HG03095 (cell line): ENCODE results near the gene FAP.

Source experiments
- ATAC-seq: cut with Tn5 transposase; IDR thresholded peaks from one replicate; pipeline ENCODE4 v1.9.1; 2021; ENCODE audit warnings: moderate library complexity; ENCODE audit not compliant: unreplicated experiment

The FAP gene

DNA sequence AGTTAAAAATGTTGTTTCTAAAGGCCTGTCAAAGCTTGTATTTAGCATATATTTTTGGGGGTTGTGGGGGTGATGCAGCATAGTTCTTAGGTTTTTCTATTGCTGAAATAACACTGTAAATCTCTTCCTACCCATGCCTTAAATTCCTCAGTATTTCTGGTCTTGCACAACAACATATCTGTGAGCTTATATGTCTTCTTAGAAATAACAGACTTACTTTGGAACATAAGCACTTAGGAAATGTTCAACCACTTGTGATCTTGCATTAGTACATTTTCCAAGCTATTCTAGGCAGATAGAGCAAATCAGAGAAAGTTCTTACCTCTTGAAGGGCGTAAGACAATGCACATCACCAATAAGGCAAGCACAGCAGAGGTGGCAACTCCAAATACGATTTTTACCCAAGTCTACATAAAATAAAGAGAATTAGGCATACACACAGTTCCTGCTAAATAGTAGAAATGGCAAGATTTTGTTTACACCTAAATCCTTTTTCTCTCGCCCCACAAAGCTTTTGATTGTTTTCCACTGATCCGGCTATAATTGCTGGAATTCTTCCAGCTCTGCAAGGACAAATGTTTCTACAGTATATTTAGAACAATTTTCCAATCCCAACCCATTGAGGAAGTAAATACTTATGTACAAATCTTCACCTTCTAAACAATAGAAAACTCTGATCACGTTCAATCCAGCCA, 512 bp downstream of the FAP start:
- ATAC-seq = no peak

- no peak for ATAC-seq
Observed at GRCh38 chr2:162241571-162241970, 1.7 kb downstream of the FAP start.

DNA sequence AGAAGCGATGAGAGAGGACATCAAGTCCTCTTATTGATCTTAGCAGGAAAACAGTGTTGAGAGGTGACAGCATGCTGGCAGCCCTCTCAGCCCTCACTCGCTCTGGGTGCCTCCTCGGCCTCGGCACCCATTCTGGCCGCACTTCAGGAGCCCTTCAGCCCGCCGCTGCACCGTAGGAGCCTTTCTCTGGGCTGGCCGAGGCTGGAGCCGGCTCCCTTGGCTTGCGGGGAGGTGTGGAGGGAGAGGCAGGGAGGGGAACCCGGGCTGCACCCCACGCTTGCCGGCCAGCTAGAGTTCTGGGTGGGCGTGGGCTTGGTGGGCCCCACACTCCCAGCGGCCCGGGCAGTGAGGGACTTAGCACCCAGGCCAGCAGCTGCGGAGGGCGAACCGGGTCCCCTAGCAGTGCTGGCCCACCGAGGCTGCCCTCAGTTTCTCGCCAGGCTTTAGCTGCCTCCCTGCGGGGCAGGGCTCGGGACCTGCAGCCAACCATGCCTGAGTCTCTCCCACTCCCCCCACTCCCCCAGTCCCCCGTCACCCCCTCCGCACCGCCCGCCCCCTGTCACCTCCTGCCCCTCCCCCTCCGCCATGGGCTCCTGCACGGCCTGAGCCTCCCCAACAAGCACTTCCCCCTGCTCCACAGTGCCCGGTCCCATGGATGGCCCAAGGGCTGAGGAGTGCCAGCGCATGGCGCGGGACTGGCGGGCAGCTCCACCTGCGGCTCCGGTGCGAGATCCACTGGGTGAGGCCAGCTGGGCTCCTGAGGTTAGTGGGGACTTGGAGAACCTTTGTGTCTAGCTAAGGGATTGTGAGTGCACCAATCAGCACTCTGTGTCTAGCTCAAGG, 8.4 kb downstream of the FAP start:
- no peak for ATAC-seq

GRCh38 chr2:162233197-162233596, 10.0 kb downstream of the FAP start:
- no peak for ATAC-seq

DNA sequence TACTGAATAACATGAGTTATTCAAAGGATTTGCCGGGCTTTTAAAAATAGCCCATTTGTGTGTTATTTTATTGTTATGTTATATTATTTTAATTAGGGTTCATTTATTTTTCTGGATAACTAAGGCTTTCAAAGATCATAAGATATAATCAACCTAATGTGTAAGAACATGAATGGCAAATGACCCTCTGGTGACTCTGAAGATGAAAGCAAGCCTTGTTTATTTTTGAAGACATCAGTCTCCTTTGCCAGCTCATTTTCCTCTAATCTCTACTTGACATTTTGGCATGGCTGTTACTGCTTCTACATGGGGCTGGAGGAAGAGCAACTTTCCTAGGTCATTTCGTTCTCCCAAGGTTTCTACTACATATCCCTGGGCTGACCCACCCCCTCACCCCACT, 10.6 kb downstream of the FAP start:
- ATAC-seq = no peak

DNA sequence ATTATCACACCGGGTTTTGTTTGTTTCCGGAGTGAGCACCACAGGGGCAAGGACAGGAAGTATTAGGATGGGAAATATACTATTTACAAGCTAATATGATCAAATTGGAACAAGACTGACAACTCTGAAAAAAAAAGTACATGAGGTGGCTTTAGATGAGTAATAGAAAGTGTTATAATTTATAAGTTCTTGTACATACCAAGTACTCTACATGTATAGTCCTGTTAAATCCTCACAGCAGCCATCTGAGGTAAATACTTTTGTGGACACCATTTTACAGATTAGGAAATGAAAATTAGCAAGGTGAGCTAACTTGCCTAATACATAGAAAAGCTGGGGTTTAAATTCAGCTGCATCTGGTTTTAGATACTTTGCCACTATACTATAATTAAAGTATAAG, 11.2 kb downstream of the FAP start:
- ATAC-seq = no peak

DNA sequence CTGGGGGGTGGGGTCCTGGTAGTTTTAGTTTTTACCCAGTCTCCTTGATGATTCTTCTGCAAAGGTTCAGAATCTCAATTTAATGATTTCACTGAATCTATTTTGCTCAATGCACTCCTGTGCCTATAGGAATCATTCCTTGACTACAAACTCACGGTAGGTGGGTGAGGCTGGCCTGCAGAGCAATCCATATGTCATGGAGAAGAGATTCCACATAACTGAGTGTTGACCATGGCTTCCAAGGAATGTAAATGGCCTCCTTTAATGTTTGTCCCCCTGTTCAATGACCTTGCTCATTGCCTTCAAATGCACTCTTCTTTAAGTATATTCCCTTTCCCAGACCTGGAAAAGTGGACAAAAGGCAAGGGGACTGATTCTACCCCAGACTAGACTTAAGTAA, 12.5 kb downstream of the FAP start:
- ATAC-seq = no peak

- no peak for ATAC-seq
Observed at GRCh38 chr2:162226836-162227235, 16.4 kb downstream of the FAP start.

- ATAC-seq = peak; percentile 97
Observed at GRCh38 chr2:162221064-162221463, 22.2 kb downstream of the FAP start.

GRCh38 chr2:162220368-162220767, 22.9 kb downstream of the FAP start:
- no peak for ATAC-seq

- ATAC-seq = no peak
Observed at GRCh38 chr2:162219426-162219825, 23.8 kb downstream of the FAP start.

DNA sequence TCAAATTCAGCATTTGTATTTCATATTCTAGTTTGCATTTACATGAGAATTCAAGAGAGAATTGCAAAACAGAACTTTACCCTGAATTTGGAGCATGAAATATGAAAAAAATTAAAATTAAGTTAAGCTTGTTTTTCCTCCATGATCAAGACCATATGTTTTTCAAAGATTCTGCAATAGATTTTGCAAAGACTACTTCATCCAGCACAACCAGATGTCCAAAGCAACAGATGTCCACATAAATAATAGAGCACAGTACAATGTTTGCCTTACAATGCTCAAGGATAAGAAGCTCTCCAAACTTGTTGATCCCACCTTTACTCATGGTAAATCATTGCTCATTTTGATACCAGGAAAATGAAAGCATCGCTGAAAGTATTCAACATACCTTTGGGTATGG, 25.6 kb downstream of the FAP start:
- no peak for ATAC-seq

GRCh38 chr2:162215162-162215561, 28.1 kb downstream of the FAP start:
- no peak for ATAC-seq

GRCh38 chr2:162212366-162212765, 30.9 kb downstream of the FAP start:
- no peak for ATAC-seq

GRCh38 chr2:162211732-162212131, 31.5 kb downstream of the FAP start:
- ATAC-seq = no peak

DNA sequence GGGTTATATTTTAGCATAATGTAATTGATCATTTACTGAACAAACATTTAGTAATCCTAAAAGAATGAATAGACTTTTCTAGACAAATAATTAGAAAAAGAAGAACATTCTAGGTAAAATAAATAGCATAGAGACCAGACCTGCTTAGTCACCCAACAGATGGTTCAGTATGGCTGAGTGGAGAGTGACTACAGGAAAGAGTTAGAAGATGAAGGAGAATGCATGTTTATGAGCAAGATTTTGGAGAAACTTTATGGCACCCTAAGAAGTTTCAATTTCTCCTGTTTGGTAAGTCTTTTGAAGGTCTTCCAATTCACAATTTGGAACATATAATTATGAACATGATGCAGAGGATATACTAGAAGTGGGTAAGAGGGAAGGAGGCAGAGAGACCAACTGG, 32.9 kb downstream of the FAP start:
- no peak for ATAC-seq

DNA sequence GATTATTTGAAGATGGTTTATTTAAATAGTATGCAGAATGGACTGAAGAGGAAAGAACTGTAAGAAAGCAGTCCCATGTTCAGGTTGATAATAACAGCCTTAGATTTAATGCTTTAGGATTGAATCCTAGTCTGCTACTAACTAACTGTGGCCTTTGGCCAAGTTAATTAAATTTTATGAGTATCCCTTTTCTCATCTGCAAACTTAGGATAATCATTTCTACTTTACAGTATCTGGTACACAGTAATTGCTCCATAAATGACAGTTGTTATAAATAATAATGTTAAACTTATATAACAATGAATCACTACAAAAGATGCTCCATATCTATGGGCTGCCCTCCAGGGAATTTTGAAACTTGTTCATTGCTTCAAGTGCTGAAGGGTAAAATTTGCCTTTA, 41.0 kb downstream of the FAP start:
- ATAC-seq = no peak

DNA sequence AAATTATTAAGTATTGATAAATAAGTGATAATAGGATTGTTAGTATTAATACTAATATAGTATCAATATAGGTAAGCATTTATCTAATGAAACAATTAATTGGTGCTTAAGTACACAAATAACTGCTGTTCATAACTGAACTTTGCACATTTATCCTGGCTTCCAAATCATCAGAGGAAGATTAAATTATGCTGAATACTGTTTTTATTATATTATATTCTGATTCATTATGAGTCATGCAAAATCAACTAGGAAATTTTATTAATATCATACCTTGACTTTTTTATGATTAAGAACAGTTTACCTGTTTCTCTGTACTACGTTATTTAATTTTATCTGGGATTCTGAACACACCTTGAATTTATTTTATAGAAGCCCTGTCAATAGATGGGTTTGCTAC, 42.6 kb downstream of the FAP start:
- ATAC-seq = no peak

GRCh38 chr2:162199913-162200312, 43.3 kb downstream of the FAP start:
- no peak for ATAC-seq

GRCh38 chr2:162198239-162198638, 45.0 kb downstream of the FAP start:
- no peak for ATAC-seq

DNA sequence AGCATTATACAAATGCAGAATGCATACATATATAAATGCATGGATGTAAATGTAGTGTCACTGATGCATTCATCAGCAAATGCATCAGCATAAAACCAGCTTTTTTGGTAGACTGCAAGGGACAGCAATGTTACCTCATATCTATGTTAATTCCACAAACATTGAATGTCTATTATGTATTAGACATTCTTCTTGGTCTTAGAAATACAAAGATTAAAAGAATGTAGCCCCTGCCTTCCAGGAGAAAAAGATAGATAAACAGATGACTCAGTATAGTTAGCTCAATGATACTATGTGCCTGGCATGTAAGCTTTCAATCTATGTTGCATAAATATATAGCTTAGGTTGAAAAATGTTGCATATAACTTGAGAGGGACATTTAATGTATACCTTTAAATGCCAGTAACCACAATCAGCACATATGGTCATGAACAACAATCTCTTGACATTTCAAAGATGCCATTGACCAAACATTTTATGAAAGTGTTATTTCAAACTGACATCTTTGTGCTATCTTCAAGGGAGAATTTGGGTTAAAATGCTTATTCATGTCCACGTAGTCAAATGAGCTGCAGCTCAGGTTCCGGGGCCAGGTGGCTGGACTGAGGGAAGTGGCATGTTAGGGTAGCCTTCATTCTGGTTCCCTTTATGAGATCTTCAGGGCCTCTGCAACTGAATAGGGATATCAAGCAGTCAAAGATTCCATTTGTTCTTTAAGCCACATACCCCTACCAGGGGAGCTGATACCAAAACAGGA, 46.0 kb downstream of the FAP start:
- no peak for ATAC-seq

- ATAC-seq = no peak
Observed at GRCh38 chr2:162196638-162197037, 46.6 kb downstream of the FAP start.
